AG09309 (cell line): Measurements from ENCODE around the gene ZNF513.
A peak's percentile ranks its signal among the peaks of the same experiment; 100 is the strongest.

Experiments used
- DNase-seq: peaks from one replicate; pipeline ENCODE4 v3.0.0-alpha.2; 2010; ENCODE audit warnings: low read depth
- H3K4me3 ChIP-seq: 2 replicates; pipeline ENCODE4 v1.5.1; 2011; ENCODE audit warnings: mild to moderate bottlenecking, low read depth, low read length, moderate library complexity; ENCODE audit not compliant: control insufficient read depth
- TF ChIP-seq, protein P1 (sequence below): IDR thresholded peaks from 2 replicates; pipeline ENCODE4 v1.5.1; 2011; ENCODE audit warnings: mild to moderate bottlenecking, low read depth, low read length, inconsistent platforms; ENCODE audit not compliant: insufficient read depth, control insufficient read depth; ENCODE audit errors: missing control alignments

ZNF513 gene

DNA sequence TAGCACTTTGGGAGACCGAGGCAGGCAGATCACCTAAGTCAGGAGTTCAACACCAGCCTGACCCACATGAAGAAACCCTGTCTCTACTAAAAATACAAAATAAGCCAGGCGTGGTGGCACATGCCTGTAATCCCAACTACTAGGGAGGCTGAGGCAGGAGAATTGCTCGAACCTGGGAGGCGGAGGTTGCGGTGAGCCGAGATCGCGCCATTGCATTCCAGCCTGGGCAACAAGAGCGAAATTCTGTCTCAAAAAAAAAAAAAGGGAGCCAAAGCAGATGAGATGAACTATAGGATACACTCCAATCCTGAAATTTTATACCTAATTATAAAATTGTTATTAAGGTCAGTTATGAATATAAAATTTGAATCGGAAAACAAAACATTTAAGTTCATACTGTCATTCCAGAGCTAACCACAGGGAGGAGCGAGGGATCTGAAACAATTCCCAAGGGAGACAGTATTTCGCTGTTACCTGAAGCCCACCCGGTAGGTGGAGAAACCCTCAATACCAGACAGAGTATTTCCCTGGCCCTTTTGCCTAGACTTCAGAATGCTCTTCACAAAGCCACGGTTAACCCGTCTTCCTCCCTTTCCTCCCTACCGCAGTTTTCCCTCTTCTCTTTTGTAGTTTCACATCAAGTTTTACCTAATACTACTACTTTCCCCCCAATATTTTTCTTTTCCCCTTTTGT lies 27.4 kb upstream of the ZNF513 start:
- peak overlapping the region; percentile 100 for H3K4me3 ChIP-seq
- TF ChIP-seq, protein P1, sequence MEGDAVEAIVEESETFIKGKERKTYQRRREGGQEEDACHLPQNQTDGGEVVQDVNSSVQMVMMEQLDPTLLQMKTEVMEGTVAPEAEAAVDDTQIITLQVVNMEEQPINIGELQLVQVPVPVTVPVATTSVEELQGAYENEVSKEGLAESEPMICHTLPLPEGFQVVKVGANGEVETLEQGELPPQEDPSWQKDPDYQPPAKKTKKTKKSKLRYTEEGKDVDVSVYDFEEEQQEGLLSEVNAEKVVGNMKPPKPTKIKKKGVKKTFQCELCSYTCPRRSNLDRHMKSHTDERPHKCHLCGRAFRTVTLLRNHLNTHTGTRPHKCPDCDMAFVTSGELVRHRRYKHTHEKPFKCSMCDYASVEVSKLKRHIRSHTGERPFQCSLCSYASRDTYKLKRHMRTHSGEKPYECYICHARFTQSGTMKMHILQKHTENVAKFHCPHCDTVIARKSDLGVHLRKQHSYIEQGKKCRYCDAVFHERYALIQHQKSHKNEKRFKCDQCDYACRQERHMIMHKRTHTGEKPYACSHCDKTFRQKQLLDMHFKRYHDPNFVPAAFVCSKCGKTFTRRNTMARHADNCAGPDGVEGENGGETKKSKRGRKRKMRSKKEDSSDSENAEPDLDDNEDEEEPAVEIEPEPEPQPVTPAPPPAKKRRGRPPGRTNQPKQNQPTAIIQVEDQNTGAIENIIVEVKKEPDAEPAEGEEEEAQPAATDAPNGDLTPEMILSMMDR: peak; percentile 58
- no peak for DNase-seq

DNA sequence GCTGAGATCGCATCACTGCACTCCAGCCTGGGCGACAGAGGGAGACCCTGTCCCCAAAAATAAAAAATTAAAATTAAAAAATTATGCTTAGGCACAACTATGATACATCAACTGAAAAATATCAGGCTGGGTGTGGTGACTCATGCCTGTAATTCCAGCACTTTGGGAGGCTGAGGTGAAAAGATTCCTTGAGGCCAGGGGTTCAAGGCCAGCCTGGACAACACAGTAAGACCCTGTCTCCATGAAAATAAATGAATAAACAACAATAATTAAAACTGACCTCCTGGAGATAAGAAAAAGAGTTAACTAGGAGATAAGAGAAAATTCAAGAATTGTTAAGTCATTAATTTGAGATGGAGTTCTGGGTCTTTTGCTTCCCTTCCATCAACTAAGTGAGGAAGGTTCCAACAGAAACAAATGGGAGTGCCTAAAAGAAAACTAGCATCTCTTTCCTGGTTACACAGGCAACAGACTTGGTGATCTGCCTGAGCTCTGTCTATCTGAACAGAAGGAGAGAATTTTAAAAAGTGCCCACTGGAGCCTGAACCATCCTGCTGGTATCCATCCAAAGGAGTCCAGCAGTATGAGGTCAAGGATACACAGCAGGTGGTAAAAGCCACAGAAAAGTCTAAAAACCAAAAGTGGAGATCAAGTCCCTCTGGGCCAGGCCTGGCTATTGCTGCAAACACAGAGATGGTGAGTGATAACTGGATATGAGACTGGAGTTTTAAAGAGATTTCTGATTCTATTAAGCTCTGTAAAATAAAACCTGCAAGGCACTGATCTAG lies 20.0 kb upstream of the ZNF513 start:
- TF ChIP-seq, protein P1: no peak
- no peak for DNase-seq
- no peak overlapping the region for H3K4me3 ChIP-seq

DNA sequence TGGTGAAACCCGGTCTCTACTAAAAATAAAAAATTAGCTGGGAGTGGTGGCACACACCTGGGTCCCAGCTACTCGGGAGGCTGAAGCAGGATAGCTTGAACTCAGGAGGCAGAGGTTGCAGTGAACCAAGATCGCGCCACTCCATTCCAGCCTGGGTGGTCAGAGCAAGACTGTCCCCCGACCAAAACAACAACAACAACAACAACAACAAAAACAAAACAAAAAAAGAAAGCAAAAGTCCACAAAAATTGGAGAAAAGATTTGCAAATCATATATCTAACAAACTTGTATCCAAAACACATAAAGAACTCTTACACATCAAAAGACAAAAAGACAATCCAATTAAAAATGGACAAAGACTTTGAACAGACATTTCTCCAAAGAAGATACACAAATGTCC lies 18.4 kb upstream of the ZNF513 start:
- no peak overlapping the region for H3K4me3 ChIP-seq
- DNase-seq: no peak
- TF ChIP-seq, protein P1: no peak

DNA sequence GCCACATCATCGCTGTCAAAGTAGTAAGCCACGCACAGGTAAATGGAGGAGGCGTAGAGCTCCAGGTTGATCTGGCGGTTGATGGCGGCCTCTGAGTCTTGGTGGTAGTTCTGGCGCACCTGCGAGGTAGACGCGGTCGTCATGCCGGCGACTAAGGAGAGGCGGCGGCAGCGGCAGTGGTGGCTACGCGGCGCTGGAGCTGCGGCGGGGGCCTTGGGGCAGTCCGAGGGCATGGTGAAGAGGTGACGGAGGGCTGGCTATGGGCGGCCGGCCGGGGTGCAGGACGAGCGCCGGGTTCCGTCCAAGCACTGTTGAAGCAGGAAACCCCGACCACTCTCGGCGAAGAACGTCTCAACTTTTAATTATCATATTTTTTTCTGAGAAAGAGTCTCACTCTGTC lies 12.7 kb upstream of the ZNF513 start:
- DNase-seq: no peak
- TF ChIP-seq, protein P1: no peak
- H3K4me3 ChIP-seq: no peak overlapping the region

- no peak for DNase-seq
- H3K4me3 ChIP-seq: no peak overlapping the region
- TF ChIP-seq, protein P1: no peak
Measured at GRCh38 chr2:27390822-27391679, 10.5 kb upstream of the ZNF513 start.

- H3K4me3 ChIP-seq: no peak overlapping the region
- TF ChIP-seq, protein P1: no peak
- DNase-seq: no peak
Measured at GRCh38 chr2:27381577-27382181, 1.1 kb upstream of the ZNF513 start.
